ENCODE measurements around the gene FAM120C.

GRCh38 chrX:54171527-54172250, 11.4 kb downstream of the FAM120C start:
- TF ChIP-seq GATA2 (IDR thresholded peaks at IDR 0.05; ENCODE audit: low read depth, low read length), result no peak
- TF ChIP-seq GATA3 (IDR thresholded peaks at IDR 0.05; ENCODE audit: low read depth, low read length), result no peak

All from SH-SY5Y (cell line).